GM18508 (cell line): ENCODE data around the gene ANXA6.

Experiments
- ATAC-seq: cut with Tn5 transposase; IDR thresholded peaks from one replicate; pipeline ENCODE4 v1.9.1; 2021; ENCODE audit warnings: moderate number of reproducible peaks; ENCODE audit not compliant: insufficient read depth, unreplicated experiment

The ANXA6 gene

GRCh38 chr5:151071021-151071420 is 86.6 kb downstream of the ANXA6 start:
- ATAC-seq: no peak

- no peak for ATAC-seq
Observed at GRCh38 chr5:151070449-151070848, 87.1 kb downstream of the ANXA6 start.

- ATAC-seq: peak; percentile 41
Observed at GRCh38 chr5:151068433-151069197, 89.0 kb downstream of the ANXA6 start.

GRCh38 chr5:151067632-151068432 is 89.7 kb downstream of the ANXA6 start:
- ATAC-seq: no peak

- ATAC-seq: no peak
Observed at GRCh38 chr5:151066920-151067319, 90.7 kb downstream of the ANXA6 start.

- no peak for ATAC-seq
Observed at GRCh38 chr5:151065609-151066008, 92.0 kb downstream of the ANXA6 start.

GRCh38 chr5:151064916-151065499 is 92.6 kb downstream of the ANXA6 start:
- ATAC-seq: no peak

- no peak for ATAC-seq
Observed at GRCh38 chr5:151063142-151063989, 94.2 kb downstream of the ANXA6 start.

- ATAC-seq: no peak
Observed at GRCh38 chr5:151062405-151063141, 95.0 kb downstream of the ANXA6 start.

GRCh38 chr5:151060742-151061141 is 96.8 kb downstream of the ANXA6 start:
- no peak for ATAC-seq

- no peak for ATAC-seq
Observed at GRCh38 chr5:151058891-151059489, 98.6 kb downstream of the ANXA6 start.

- no peak for ATAC-seq
Observed at GRCh38 chr5:151058301-151058700, 99.3 kb downstream of the ANXA6 start.

GRCh38 chr5:151056379-151057325 is 100.9 kb downstream of the ANXA6 start:
- no peak for ATAC-seq

GRCh38 chr5:151055336-151055735 is 102.2 kb downstream of the ANXA6 start:
- ATAC-seq: no peak

GRCh38 chr5:151054709-151055108 is 102.9 kb downstream of the ANXA6 start:
- ATAC-seq: no peak

- ATAC-seq: no peak
Observed at GRCh38 chr5:151053796-151054462, 103.7 kb downstream of the ANXA6 start.

GRCh38 chr5:151052836-151053235 is 104.7 kb downstream of the ANXA6 start:
- ATAC-seq: no peak
